DLD1 (cell line): ENCODE data around the gene SPTB.

Source experiments
- in situ Hi-C: cut with HindIII; loops from 2 replicates; pipeline ENCODE4 v1.10.0; 2017; ENCODE audit warnings: low sequenced_read_pairs

SPTB gene

GRCh38 chr14:64770751-64771150 lies 109.0 kb downstream of the SPTB start:
- in situ Hi-C loops, result no loop called here

- in situ Hi-C loops, result no loop called here
These were observed 110.3 kb downstream of the SPTB start for GRCh38 chr14:64769096-64770020.

- in situ Hi-C loops, result no loop called here
These were observed 111.2 kb downstream of the SPTB start for GRCh38 chr14:64768401-64769095.

- in situ Hi-C loops, result no loop called here
These were observed 112.3 kb downstream of the SPTB start for GRCh38 chr14:64767215-64767964.

GRCh38 chr14:64766430-64767151 lies 113.1 kb downstream of the SPTB start:
- in situ Hi-C loops, result no loop called here

- in situ Hi-C loops, result no loop called here
These were observed 113.9 kb downstream of the SPTB start for GRCh38 chr14:64765740-64766302.

GRCh38 chr14:64764641-64765520 lies 114.8 kb downstream of the SPTB start:
- in situ Hi-C loops, result no loop called here

GRCh38 chr14:64763801-64764621 lies 115.7 kb downstream of the SPTB start:
- in situ Hi-C loops, result no loop called here

- in situ Hi-C loops, result no loop called here
These were observed 116.5 kb downstream of the SPTB start for GRCh38 chr14:64763085-64763782.

- in situ Hi-C loops, result no loop called here
These were observed 117.4 kb downstream of the SPTB start for GRCh38 chr14:64762044-64763034.

GRCh38 chr14:64761441-64762043 lies 118.2 kb downstream of the SPTB start:
- in situ Hi-C loops, result no loop called here

- in situ Hi-C loops, result no loop called here
These were observed 118.8 kb downstream of the SPTB start for GRCh38 chr14:64760916-64761315.

- in situ Hi-C loops, result no loop called here
These were observed 119.5 kb downstream of the SPTB start for GRCh38 chr14:64760146-64760755.

- in situ Hi-C loops, result loop anchor here (5.0 to 10.0 kb wide), 2 partner anchors 47 to 65 kb away; no protein-coding TSS in a partner anchor
These were observed 120.2 kb downstream of the SPTB start for GRCh38 chr14:64759555-64759938.

- in situ Hi-C loops, result loop anchor here (5.0 to 10.0 kb wide), 2 partner anchors 47 to 64 kb away; no protein-coding TSS in a partner anchor
These were observed 120.8 kb downstream of the SPTB start for GRCh38 chr14:64758691-64759554.
